Upper lobe of left lung (tissue), 4 donors: ENCODE measurements around the gene UBAP2.

Source experiments
- EP300 ChIP-seq, 4 donors: sonication (generic); formaldehyde crosslinking; IDR thresholded peaks; one replicate each; pipeline ENCODE4 v1.5.1; 2017; ENCODE audit warnings: antibody characterized with exemption in 4 of 4, control low read depth in 2 of 4
- TF ChIP-seq, protein P1 (sequence below), 6 experiments: fragments of 450-650 bp in 4 of 6; fragments of 200-600 bp in 2 of 6; sonication (generic) in 2 of 6; IDR thresholded peaks; one replicate each; pipeline ENCODE4 v1.5.1; 2016 to 2019; ENCODE audit warnings: antibody characterized with exemption in 6 of 6

DNA sequence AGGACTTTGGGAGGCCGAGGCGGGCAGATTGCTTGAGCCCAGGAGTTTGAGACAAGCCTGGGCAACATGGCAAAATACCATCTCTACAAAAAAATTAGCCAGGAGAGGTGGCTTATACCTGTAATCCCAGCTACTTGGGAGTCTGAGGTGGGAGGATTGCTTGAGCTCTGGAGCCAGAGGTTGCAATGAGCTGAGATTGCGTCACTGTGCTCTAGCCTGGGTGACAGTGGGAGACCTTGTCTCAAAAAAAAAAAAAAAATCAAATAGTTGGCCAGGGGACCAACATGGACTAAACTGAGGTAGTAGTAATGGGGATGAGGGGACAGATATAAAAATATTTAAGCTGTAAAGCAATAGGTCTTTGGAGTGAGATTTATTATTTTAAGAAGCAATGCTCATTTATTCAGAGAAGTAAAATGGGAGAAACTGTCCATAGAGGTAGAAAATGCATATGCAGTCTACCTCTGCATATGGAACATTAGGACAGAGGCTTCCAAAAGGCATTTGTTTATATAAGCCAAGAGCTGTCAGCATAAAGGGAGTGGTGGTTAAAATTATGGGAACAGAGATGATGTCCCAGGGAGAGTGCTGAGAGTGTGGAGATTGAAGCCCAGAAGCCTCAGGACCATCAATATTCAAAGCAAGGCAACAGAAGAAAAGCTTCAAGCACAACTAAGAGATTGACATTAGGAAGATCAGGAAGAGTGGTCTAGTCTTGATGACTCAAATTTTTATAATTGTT is 133.6 kb downstream of the UBAP2 start:
- TF ChIP-seq, protein P1, sequence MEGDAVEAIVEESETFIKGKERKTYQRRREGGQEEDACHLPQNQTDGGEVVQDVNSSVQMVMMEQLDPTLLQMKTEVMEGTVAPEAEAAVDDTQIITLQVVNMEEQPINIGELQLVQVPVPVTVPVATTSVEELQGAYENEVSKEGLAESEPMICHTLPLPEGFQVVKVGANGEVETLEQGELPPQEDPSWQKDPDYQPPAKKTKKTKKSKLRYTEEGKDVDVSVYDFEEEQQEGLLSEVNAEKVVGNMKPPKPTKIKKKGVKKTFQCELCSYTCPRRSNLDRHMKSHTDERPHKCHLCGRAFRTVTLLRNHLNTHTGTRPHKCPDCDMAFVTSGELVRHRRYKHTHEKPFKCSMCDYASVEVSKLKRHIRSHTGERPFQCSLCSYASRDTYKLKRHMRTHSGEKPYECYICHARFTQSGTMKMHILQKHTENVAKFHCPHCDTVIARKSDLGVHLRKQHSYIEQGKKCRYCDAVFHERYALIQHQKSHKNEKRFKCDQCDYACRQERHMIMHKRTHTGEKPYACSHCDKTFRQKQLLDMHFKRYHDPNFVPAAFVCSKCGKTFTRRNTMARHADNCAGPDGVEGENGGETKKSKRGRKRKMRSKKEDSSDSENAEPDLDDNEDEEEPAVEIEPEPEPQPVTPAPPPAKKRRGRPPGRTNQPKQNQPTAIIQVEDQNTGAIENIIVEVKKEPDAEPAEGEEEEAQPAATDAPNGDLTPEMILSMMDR (IDR thresholded peaks at IDR 0.05), result no peak
- no peak for TF ChIP-seq EP300 (IDR thresholded peaks at IDR 0.05)
